A549 (cell line): Measurements from ENCODE around the gene MVK. TPM values are rescaled to one million over a fixed set of nuclear protein-coding genes. Genes with fewer than 3 reads are reported as not detected.
A peak's percentile ranks its signal among the peaks of the same experiment; 100 is the strongest.
"Not testable (repeated sequence)": the region's sequence is repeated elsewhere in the genome, so short reads cannot be mapped to it uniquely, and the experiment has no call there.

Experiments
- ATAC-seq, 2 experiments: fragments of 200-7000 bp in 1 of 2; fragments of >200 bp in 1 of 2; cut with Nextera tagmentation in 1 of 2; cut with Tn5 transposase in 1 of 2; 3 replicates each; pipeline versions ENCODE4 v1.8.0 to v1.9.1; 2018 to 2020; ENCODE audit warnings: mild to moderate bottlenecking in 1 of 2, moderate library complexity in 1 of 2
- CTCF ChIA-PET: fragments of 300-600 bp; sonication (Branson Sonifier 250); formaldehyde crosslinking; extraction: SDS; loops from one replicate; lab custom pipeline; 2021; ENCODE audit warnings: antibody characterized with exemption, inconsistent platforms; lab: Yijun Ruan, JAX
- POLR2A ChIA-PET: fragments of 350-600 bp; formaldehyde crosslinking; extraction: SDS; loops from one replicate; lab custom pipeline; 2021; ENCODE audit warnings: antibody characterized with exemption, inconsistent platforms; lab: Yijun Ruan, JAX
- DNase-seq, 2 experiments: peaks; one replicate each; pipeline versions ENCODE4 v3.0.0 to v3.0.0-alpha.2; 2011 to 2016; ENCODE audit warnings: low read depth in 1 of 2, low spot score in 1 of 2
- FAIRE-seq: peaks from 2 replicates; lab custom pipeline; 2011; peaks lifted over from hg19 to GRCh38; lab: Jason Lieb, UNC
- H3K27ac ChIP-seq, 2 experiments: fragments of >200 bp; sonication (Bioruptor Twin); formaldehyde crosslinking; 3 replicates each; pipeline ENCODE4 v1.5.1; 2016 to 2017
- H3K4me1 ChIP-seq: fragments of >200 bp; sonication (Bioruptor Twin); formaldehyde crosslinking; 3 replicates; pipeline ENCODE4 v1.6.1; 2016
- H3K4me2 ChIP-seq: fragments of >200 bp; sonication (Bioruptor Twin); formaldehyde crosslinking; 3 replicates; pipeline ENCODE4 v1.6.1; 2016
- H3K4me3 ChIP-seq: fragments of >200 bp; sonication (Bioruptor Twin); formaldehyde crosslinking; 3 replicates; pipeline ENCODE4 v1.5.1; 2016
- H3K9me3 ChIP-seq: fragments of >200 bp; sonication (Bioruptor Twin); formaldehyde crosslinking; 3 replicates; pipeline ENCODE4 v1.6.1; 2016
- ATOH8 ChIP-seq: fragments of 250-450 bp; sonication (Bioruptor Pico); IDR thresholded peaks from 2 replicates; pipeline ENCODE4 v1.5.0; 2020; ENCODE audit warnings: low read depth, mild to moderate bottlenecking, moderate library complexity
- CHD4 ChIP-seq: fragments of 200-600 bp; sonication (generic); IDR thresholded peaks from 2 replicates; pipeline ENCODE4 v1.6.1; 2016; ENCODE audit warnings: antibody characterized with exemption, mild to moderate bottlenecking, borderline replicate concordance
- CTCF ChIP-seq: fragments of >200 bp; sonication (Bioruptor Twin); formaldehyde crosslinking; IDR thresholded peaks from 3 replicates; pipeline ENCODE4 v1.5.1; 2016
- EHMT2 ChIP-seq: fragments of 200-600 bp; sonication (generic); IDR thresholded peaks from 2 replicates; pipeline ENCODE4 v1.6.1; 2016; ENCODE audit warnings: antibody characterized with exemption, low read depth, mild to moderate bottlenecking, moderate library complexity
- ELK1 ChIP-seq: fragments of 150-350 bp; IDR thresholded peaks from 2 replicates; pipeline ENCODE4 v1.6.1; 2014; ENCODE audit warnings: low read depth, mild to moderate bottlenecking, low read length
- HES2 ChIP-seq: fragments of >200 bp; sonication (Bioruptor Twin); formaldehyde crosslinking; IDR thresholded peaks from 2 replicates; pipeline ENCODE4 v1.6.1; 2016
- HOXA7 ChIP-seq: fragments of 250-450 bp; sonication (Bioruptor Pico); IDR thresholded peaks from 2 replicates; pipeline ENCODE4 v1.5.0; 2020; ENCODE audit warnings: mild to moderate bottlenecking, moderate library complexity
- JUN ChIP-seq, 2 experiments: fragments of >200 bp; sonication (Bioruptor Twin); formaldehyde crosslinking; IDR thresholded peaks; 2 replicates in 1 of 2; 3 replicates in 1 of 2; pipeline ENCODE4 v1.6.1; 2016 to 2017
- MAFK ChIP-seq: fragments of 450-650 bp; IDR thresholded peaks from 2 replicates; pipeline ENCODE4 v1.6.1; 2014; ENCODE audit not compliant: partially characterized antibody
- MAZ ChIP-seq: fragments of 150-350 bp; IDR thresholded peaks from 2 replicates; pipeline ENCODE4 v1.6.1; 2014; ENCODE audit warnings: antibody characterized with exemption, low read depth, low read length, borderline replicate concordance
- NFE2L2 ChIP-seq: fragments of 150-350 bp; conservative IDR thresholded peaks from 2 replicates; pipeline ENCODE4 v1.6.1; 2014; ENCODE audit warnings: low read length
- NR3C1 ChIP-seq: fragments of >200 bp; sonication (Bioruptor Twin); formaldehyde crosslinking; IDR thresholded peaks from 3 replicates; pipeline ENCODE4 v1.6.1; 2017
- PBX3 ChIP-seq: IDR thresholded peaks from 2 replicates; pipeline ENCODE4 v1.6.1; 2012
- PHF8 ChIP-seq: fragments of 200-600 bp; sonication (generic); IDR thresholded peaks from 2 replicates; pipeline ENCODE4 v1.6.1; 2016; ENCODE audit warnings: low read depth, mild to moderate bottlenecking, antibody characterized with exemption, moderate library complexity, borderline replicate concordance
- POLR2AphosphoS2 ChIP-seq: conservative IDR thresholded peaks from 2 replicates; pipeline ENCODE4 v1.6.1; 2012; ENCODE audit warnings: low read length, improper control_type of control experiment, inconsistent platforms
- RAD21 ChIP-seq, 2 experiments: fragments of >200 bp in 1 of 2; sonication (Bioruptor Twin) in 1 of 2; formaldehyde crosslinking in 1 of 2; IDR thresholded peaks in 1 of 2; conservative IDR thresholded peaks in 1 of 2; 2 replicates in 1 of 2; 3 replicates in 1 of 2; pipeline ENCODE4 v1.6.1; 2012 to 2018; ENCODE audit warnings: inconsistent platforms in 1 of 2
- RFX5 ChIP-seq: fragments of 450-650 bp; IDR thresholded peaks from 2 replicates; pipeline ENCODE4 v1.7.1; 2014; ENCODE audit warnings: antibody characterized with exemption, mild to moderate bottlenecking, moderate library complexity
- SREBF2 ChIP-seq: fragments of 450-650 bp; IDR thresholded peaks from 2 replicates; pipeline ENCODE4 v1.6.1; 2014; ENCODE audit warnings: mild to moderate bottlenecking, moderate library complexity
- TFCP2L1 ChIP-seq: fragments of 250-450 bp; sonication (Bioruptor Pico); IDR thresholded peaks from 2 replicates; pipeline ENCODE4 v1.5.0; 2021; ENCODE audit warnings: mild to moderate bottlenecking
- USF2 ChIP-seq: fragments of 450-650 bp; IDR thresholded peaks from 2 replicates; pipeline ENCODE4 v1.6.1; 2014; ENCODE audit warnings: antibody characterized with exemption
- ZFP36 ChIP-seq: fragments of 450-650 bp; IDR thresholded peaks from 2 replicates; pipeline ENCODE4 v1.6.1; 2014; ENCODE audit warnings: borderline replicate concordance; ENCODE audit not compliant: partially characterized antibody
- ZNF302 ChIP-seq: fragments of 250-450 bp; sonication (Bioruptor Pico); IDR thresholded peaks from 2 replicates; pipeline ENCODE4 v1.9.0; 2021; ENCODE audit warnings: inconsistent platforms, mild to moderate bottlenecking, moderate library complexity
- WGBS: methylation state at CpG from one replicate; pipeline ENCODE4 v1.1.6; 2017; ENCODE audit errors: missing lambda C conversion rate; 5-methylcytosine and 5-hydroxymethylcytosine counted together
- polyA plus RNA-seq, 4 experiments: library from polyadenylated mRNA; depleted of rRNA in 3 of 4; stranded (reverse); fragments of >200 nt; fragmentation: RNase III in 1 of 4; extraction: RNeasy Plus Mini Kit Qiagen cat#74134 plus additional on column Dnase treatment in 1 of 4; gene quantifications; 2 replicates in 3 of 4; 3 replicates in 1 of 4; pipeline ENCODE4 v1.2.3, GENCODE V29; 2011 to 2017

Gene MVK
- polyA plus RNA-seq, 2 of the 4 experiments (the other 2 are of a cell fraction): 5.9 to 14.8 TPM

GRCh38 chr12:109601557-109601956 is 28.0 kb downstream of the MVK start:
- H3K9me3 ChIP-seq: no peaks in the 10 kb centered on the region
- DNase-seq (no peak), ATAC-seq (no peak), FAIRE-seq (no peak)
- H3K4me1 ChIP-seq: peaks cover 4% of the 10 kb centered on the region
- ChIA-PET CTCF (interaction anchor here (1.8 to 10.4 kb wide), 2 partner anchors 16 to 112 kb away, joined by 4 to 123 read pairs; partner anchors contain the start of gene FAM222A), POLR2A (no interaction called here)
- H3K27ac ChIP-seq: no peak overlapping the region
- WGBS: 76% methylated on average over 8 of the region's 8 CpGs
- H3K4me3 ChIP-seq: no peak overlapping the region
- TF ChIP-seq JUN (IDR thresholded peaks at IDR 0.05) (no peak), ZFP36 (peak; percentile 2), RAD21 (conservative IDR thresholded peaks at IDR 0.05 in 1 of 2, IDR thresholded peaks at IDR 0.05 in 1 of 2) (no peak), NR3C1 (no peak), HOXA7 (CRISPR knock-in tag) (no peak)
- H3K4me2 ChIP-seq: no peak overlapping the region

- H3K4me3 ChIP-seq, DNase-seq, H3K9me3 ChIP-seq, ATAC-seq, H3K4me1 ChIP-seq, H3K4me2 ChIP-seq, FAIRE-seq, H3K27ac ChIP-seq, POLR2A ChIA-PET: not testable (repeated sequence)
- CTCF ChIA-PET: interaction anchor here (3.3 kb wide), 1 partner anchor 173 kb away, joined by 16 read pairs; no protein-coding TSS in a partner anchor
- WGBS: 37% methylated on average over 5 of the region's 5 CpGs
These were observed 28.5 kb downstream of the MVK start for GRCh38 chr12:109602132-109602531.

GRCh38 chr12:109604132-109604585 is 30.6 kb downstream of the MVK start:
- no peak for DNase-seq
- no peak for ATAC-seq
- Histone ChIP-seq H3K27ac (no peak overlapping the region), H3K9me3 (no peaks in the 10 kb centered on the region)
- POLR2A ChIA-PET: no interaction called here
- TF ChIP-seq TFCP2L1 (CRISPR knock-in tag) (no peak), MAZ (no peak)
- TF ChIP-seq, all 56 proteins: peak for 0
- WGBS: 86% methylated on average over 3 of the region's 3 CpGs
- Histone ChIP-seq H3K4me2 (no peak overlapping the region), H3K4me1 (no peaks in the 10 kb centered on the region), H3K4me3 (no peak overlapping the region)
- CTCF ChIA-PET: interaction anchor here (1.4 to 3.3 kb wide), 5 partner anchors 8 to 171 kb away, joined by 3 to 16 read pairs (median 5); no protein-coding TSS in a partner anchor
- FAIRE-seq: no peak

GRCh38 chr12:109605016-109605415 is 31.4 kb downstream of the MVK start:
- Histone ChIP-seq H3K27ac (no peak overlapping the region), H3K4me2 (no peak overlapping the region), H3K4me3 (no peak overlapping the region), H3K4me1 (no peaks in the 10 kb centered on the region), H3K9me3 (no peaks in the 10 kb centered on the region)
- DNase-seq (no peak), FAIRE-seq (no peak), ATAC-seq (no peak; a peak in 1 of 6 replicates)
- ChIA-PET CTCF (interaction anchor here (1.4 to 3.3 kb wide), 2 partner anchors 15 to 170 kb away, joined by 3 to 16 read pairs; no protein-coding TSS in a partner anchor), POLR2A (no interaction called here)
- WGBS: 87% methylated on average over 5 of the region's 5 CpGs
- TF ChIP-seq NR3C1 (no peak), RFX5 (no peak), CHD4 (no peak), MAFK (no peak), EHMT2 (no peak), HES2 (no peak), MAZ (no peak), POLR2AphosphoS2 (no peak), ATOH8 (CRISPR knock-in tag) (no peak), NFE2L2 (no peak), ELK1 (no peak), PHF8 (no peak), USF2 (no peak), CTCF (no peak), ZNF302 (no peak), PBX3 (no peak), SREBF2 (no peak)
